GM21619 (cell line): Measurements from ENCODE around the gene NEDD4L.

ENCODE experiments used
- ATAC-seq: cut with Tn5 transposase; IDR thresholded peaks from one replicate; pipeline ENCODE4 v1.9.1; 2021; ENCODE audit not compliant: unreplicated experiment

The NEDD4L gene

GRCh38 chr18:58337686-58338085, 293.7 kb downstream of the NEDD4L start:
- ATAC-seq = no peak

GRCh38 chr18:58338141-58338540, 294.1 kb downstream of the NEDD4L start:
- ATAC-seq = no peak

GRCh38 chr18:58338961-58339592, 295.1 kb downstream of the NEDD4L start:
- no peak for ATAC-seq

- no peak for ATAC-seq
Observed at GRCh38 chr18:58339890-58340289, 295.9 kb downstream of the NEDD4L start.

GRCh38 chr18:58341916-58342315, 297.9 kb downstream of the NEDD4L start:
- ATAC-seq = no peak

GRCh38 chr18:58344080-58344670, 300.1 kb downstream of the NEDD4L start:
- no peak for ATAC-seq

- ATAC-seq = no peak
Observed at GRCh38 chr18:58344861-58345463, 300.9 kb downstream of the NEDD4L start.

GRCh38 chr18:58345875-58346274, 301.8 kb downstream of the NEDD4L start:
- no peak for ATAC-seq

GRCh38 chr18:58347135-58347534, 303.1 kb downstream of the NEDD4L start:
- no peak for ATAC-seq

GRCh38 chr18:58348517-58348916, 304.5 kb downstream of the NEDD4L start:
- ATAC-seq = no peak

- no peak for ATAC-seq
Observed at GRCh38 chr18:58348951-58349350, 304.9 kb downstream of the NEDD4L start.

- no peak for ATAC-seq
Observed at GRCh38 chr18:58349650-58350049, 305.6 kb downstream of the NEDD4L start.

GRCh38 chr18:58350526-58350925, 306.5 kb downstream of the NEDD4L start:
- ATAC-seq = no peak

GRCh38 chr18:58351776-58352175, 307.8 kb downstream of the NEDD4L start:
- ATAC-seq = no peak

GRCh38 chr18:58353581-58353980, 309.6 kb downstream of the NEDD4L start:
- no peak for ATAC-seq

GRCh38 chr18:58354051-58354450, 310.0 kb downstream of the NEDD4L start:
- ATAC-seq = no peak

- no peak for ATAC-seq
Observed at GRCh38 chr18:58354791-58355190, 310.8 kb downstream of the NEDD4L start.

- ATAC-seq = no peak
Observed at GRCh38 chr18:58355243-58355642, 311.2 kb downstream of the NEDD4L start.

- ATAC-seq = no peak
Observed at GRCh38 chr18:58359218-58359617, 315.2 kb downstream of the NEDD4L start.

GRCh38 chr18:58359620-58360019, 315.6 kb downstream of the NEDD4L start:
- no peak for ATAC-seq

- ATAC-seq = no peak
Observed at GRCh38 chr18:58360324-58360723, 316.3 kb downstream of the NEDD4L start.

GRCh38 chr18:58361212-58361611, 317.2 kb downstream of the NEDD4L start:
- ATAC-seq = no peak
